SK-N-MC (cell line): Measurements from ENCODE around the gene SCG3.

Experiments used
- DNase-seq: peaks from one replicate; pipeline ENCODE4 v3.0.0-alpha.2; 2011; ENCODE audit warnings: low read depth, low spot score
- H3K27ac ChIP-seq: fragments of 200-600 bp; sonication (generic); 2 replicates; pipeline ENCODE4 v1.5.1; 2016; ENCODE audit warnings: mixed run types
- H3K36me3 ChIP-seq: fragments of 200-600 bp; sonication (generic); 2 replicates; pipeline ENCODE4 v1.6.1; 2017; ENCODE audit warnings: antibody characterized with exemption, low read length, mixed read lengths; ENCODE audit not compliant: insufficient read depth
- H3K4me3 ChIP-seq: fragments of 200-600 bp; sonication (generic); 2 replicates; pipeline ENCODE4 v1.5.1; 2016
- H3K9ac ChIP-seq: fragments of 200-600 bp; sonication (generic); 2 replicates; pipeline ENCODE4 v1.8.0; 2017; ENCODE audit warnings: mixed run types, mixed read lengths; ENCODE audit not compliant: insufficient read length
- H3K9me3 ChIP-seq: fragments of 200-600 bp; sonication (generic); 2 replicates; pipeline ENCODE4 v1.6.1; 2017; ENCODE audit warnings: low read depth, mild to moderate bottlenecking, antibody characterized with exemption, low read length, moderate library complexity, mixed read lengths
- EZH2 ChIP-seq: fragments of 200-600 bp; sonication (generic); IDR thresholded peaks from one replicate; pipeline ENCODE4 v1.6.1; 2017; ENCODE audit warnings: antibody characterized with exemption
- FOXP2 ChIP-seq: optimal IDR thresholded peaks from 2 replicates; pipeline ENCODE3; 2011; ENCODE audit warnings: mild to moderate bottlenecking, moderate library complexity; ENCODE audit not compliant: insufficient read depth; ENCODE audit errors: extremely low read length, control extremely low read depth
- POLR2AphosphoS5 ChIP-seq: IDR thresholded peaks from 2 replicates; pipeline ENCODE4 v1.6.1; 2012; ENCODE audit warnings: mild to moderate bottlenecking, low read depth, low read length, borderline replicate concordance

SCG3 gene

DNA sequence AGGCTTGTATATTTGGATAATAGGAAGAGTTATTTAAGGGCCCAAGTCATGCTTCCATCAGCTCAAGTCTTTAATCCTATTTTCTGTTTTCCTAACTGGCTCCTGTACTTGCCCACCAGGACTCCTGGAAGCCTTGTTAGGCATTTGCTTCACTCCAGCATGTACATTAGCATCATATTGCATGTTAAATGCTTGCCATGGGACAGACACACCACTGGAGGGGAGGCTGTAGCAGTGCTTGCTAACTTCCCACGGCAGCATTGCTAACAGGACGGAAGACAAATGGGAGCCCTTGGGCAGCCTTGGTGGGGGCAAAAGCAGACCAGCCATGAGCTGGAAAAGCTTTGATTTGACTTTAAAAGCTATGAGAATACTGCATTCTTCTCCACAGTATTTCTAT lies 76.1 kb downstream of the SCG3 start:
- no peak overlapping the region for H3K9ac ChIP-seq
- TF ChIP-seq EZH2 (no peak), POLR2AphosphoS5 (no peak), FOXP2 (no peak)
- no peak overlapping the region for H3K4me3 ChIP-seq
- no peaks in the 10 kb centered on the region for H3K9me3 ChIP-seq
- no peak overlapping the region for H3K27ac ChIP-seq
- no peak for DNase-seq
- H3K36me3 ChIP-seq, result no peaks in the 10 kb centered on the region

DNA sequence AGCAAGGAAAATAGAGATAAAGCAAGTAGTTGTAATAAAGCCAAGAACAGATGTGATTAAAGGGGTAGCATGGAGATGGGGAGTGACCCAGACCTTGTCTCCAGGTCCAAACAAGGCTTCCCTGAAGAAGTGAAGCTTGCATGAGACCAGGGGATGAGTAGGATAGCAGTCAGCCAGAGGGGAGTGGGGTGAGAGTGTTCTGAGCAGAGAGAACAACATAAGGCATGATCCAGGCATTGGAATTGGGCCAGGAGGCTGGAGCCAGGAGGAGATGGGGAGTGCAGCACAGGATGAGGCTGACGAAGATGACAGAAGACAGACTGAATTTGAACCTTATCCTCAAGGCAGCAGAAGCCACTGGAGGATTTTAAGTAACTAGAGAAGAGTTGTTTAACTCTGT lies 77.3 kb downstream of the SCG3 start:
- TF ChIP-seq EZH2 (no peak), POLR2AphosphoS5 (no peak), FOXP2 (no peak)
- no peak overlapping the region for H3K4me3 ChIP-seq
- no peaks in the 10 kb centered on the region for H3K9me3 ChIP-seq
- H3K36me3 ChIP-seq, result no peaks in the 10 kb centered on the region
- no peak overlapping the region for H3K9ac ChIP-seq
- H3K27ac ChIP-seq, result no peak overlapping the region
- DNase-seq, result no peak

DNA sequence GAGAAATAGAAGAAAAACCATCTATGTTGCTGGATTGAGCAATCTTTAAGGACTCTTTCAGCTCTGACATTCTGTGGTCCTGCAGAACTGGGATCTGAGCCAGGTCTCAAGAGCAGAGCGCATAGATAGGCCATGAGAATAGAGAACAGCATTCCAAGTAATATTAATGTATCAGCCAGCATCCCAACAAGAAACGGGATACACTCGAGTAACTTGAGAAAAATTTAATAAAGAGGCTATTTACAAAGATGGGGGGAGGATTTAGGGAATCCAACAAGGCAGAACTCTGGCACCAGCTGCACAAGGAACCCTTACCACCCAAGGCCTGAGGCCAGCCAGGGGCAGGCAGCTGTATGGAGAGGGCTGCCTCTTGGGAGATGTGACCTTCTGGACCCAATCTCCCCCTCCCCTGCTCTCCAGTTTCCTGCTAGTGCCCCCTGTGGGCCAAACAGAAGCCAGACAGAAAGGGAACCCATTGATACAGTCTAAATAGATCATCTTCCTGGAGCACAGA lies 78.3 kb downstream of the SCG3 start:
- H3K9ac ChIP-seq, result no peak overlapping the region
- TF ChIP-seq POLR2AphosphoS5 (no peak), FOXP2 (no peak), EZH2 (no peak)
- H3K27ac ChIP-seq, result no peak overlapping the region
- no peak overlapping the region for H3K4me3 ChIP-seq
- no peak for DNase-seq
- H3K36me3 ChIP-seq, result no peaks in the 10 kb centered on the region
- no peaks in the 10 kb centered on the region for H3K9me3 ChIP-seq

DNA sequence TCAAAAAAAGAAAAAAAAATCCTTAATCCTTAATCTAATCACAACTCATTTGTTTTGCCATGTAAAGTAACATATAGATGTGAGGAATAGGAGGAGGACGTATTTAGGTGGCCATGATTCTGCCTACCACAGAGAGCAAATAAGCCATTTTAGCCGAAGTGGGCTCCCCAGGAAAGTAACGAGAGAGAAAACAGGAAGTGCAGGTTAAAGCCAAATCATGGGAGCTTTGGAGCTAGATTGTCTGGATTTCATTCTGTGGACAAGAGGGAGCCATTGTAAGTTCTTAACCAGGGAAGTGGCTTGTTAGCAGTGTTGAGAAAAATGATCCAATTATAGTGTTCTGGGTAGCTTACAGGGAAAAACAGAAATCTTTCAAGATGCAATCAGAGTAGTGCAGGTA lies 79.5 kb downstream of the SCG3 start:
- Histone ChIP-seq H3K27ac (no peak overlapping the region), H3K36me3 (no peaks in the 10 kb centered on the region), H3K4me3 (no peak overlapping the region), H3K9ac (no peak overlapping the region), H3K9me3 (no peaks in the 10 kb centered on the region)
- DNase-seq, result no peak
- TF ChIP-seq POLR2AphosphoS5 (no peak), FOXP2 (no peak), EZH2 (no peak)

DNA sequence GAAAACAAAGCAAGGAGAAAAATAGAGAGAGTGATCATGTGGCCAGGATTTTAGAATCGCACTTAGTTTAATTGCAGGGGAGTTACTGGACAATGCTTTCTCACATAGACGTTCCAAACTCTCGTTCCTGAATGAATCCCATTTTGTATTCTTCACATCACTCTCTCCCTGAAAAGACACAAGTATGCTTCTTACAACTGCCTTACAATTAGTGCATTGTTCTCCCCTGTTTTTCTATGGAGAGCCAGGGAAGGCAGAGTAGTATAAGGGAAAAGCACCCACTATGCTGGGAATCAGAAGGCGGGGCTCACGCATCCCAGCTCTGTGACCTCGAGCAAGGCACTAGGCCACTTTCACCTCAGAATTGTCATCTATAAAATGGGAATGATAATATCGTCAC lies 84.4 kb downstream of the SCG3 start:
- Histone ChIP-seq H3K9ac (no peak overlapping the region), H3K4me3 (no peak overlapping the region), H3K27ac (no peak overlapping the region), H3K36me3 (no peaks in the 10 kb centered on the region), H3K9me3 (no peaks in the 10 kb centered on the region)
- no peak for DNase-seq
- TF ChIP-seq POLR2AphosphoS5 (no peak), FOXP2 (no peak), EZH2 (no peak)

DNA sequence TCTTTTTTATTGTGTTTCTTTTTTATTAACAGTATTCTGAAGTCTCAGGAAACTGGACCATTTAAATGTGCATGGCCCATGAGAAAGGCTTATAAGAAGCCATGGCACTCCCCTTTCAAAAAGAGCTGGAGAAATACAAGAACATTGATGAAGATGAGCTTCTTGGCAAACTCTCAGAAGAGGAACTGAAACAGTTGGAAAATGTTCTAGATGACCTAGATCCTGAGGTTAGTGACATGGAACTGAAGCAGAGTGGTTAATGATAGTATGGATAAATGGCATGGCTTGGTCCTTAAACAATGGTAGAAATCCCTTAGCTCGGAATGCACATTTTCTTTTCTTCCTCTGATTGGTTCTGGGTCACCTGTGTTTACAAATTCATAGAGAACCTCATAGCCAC lies 85.0 kb downstream of the SCG3 start:
- DNase-seq, result no peak
- no peak overlapping the region for H3K4me3 ChIP-seq
- TF ChIP-seq POLR2AphosphoS5 (no peak), FOXP2 (no peak), EZH2 (no peak)

DNA sequence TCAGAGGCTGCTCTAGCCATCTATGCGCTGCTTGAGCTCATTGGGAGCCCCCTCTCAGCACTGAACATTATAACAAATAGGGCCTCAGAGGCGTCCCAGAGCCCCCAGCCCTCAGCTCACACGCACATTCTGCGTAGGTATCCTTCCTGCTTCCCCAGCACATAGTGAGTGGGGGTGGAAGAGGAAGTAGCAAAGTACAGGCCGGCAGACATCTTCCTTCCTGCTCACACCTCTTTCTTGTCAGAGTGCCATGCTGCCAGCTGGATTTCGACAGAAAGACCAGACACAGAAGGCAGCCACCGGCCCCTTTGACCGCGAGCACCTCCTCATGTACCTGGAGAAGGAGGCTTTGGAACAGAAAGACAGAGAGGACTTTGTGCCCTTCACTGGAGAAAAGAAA lies 86.7 kb downstream of the SCG3 start:
- Histone ChIP-seq H3K27ac (no peak overlapping the region), H3K4me3 (no peak overlapping the region), H3K36me3 (no peaks in the 10 kb centered on the region), H3K9me3 (no peaks in the 10 kb centered on the region), H3K9ac (no peak overlapping the region)
- no peak for TF ChIP-seq POLR2AphosphoS5
- TF ChIP-seq EZH2, result no peak
- TF ChIP-seq FOXP2, result no peak
- no peak for DNase-seq

More for the DNA sequence above, 85.0 kb downstream of the SCG3 start:
- Histone ChIP-seq H3K36me3 (no peaks in the 10 kb centered on the region), H3K27ac (no peak overlapping the region), H3K9ac (no peak overlapping the region), H3K9me3 (no peaks in the 10 kb centered on the region)
